K562 (cell line): ENCODE results near the gene SULT1C4. TPM values are rescaled to one million over a fixed set of nuclear protein-coding genes. Genes with fewer than 3 reads are reported as not detected.

ENCODE experiments used
- ATAC-seq: fragments of 200-7000 bp; cut with Tn5 transposase; 3 replicates; pipeline ENCODE4 v1.9.1; 2020; ENCODE audit warnings: moderate library complexity
- BruUV-seq: library from RNA; stranded (reverse); fragments of 400-500 nt; replicated peaks from 2 replicates; lab custom pipeline; 2021; lab: Mats Ljungman, UMichigan
- CTCF ChIA-PET: fragments of 300-600 bp; formaldehyde crosslinking; extraction: SDS; loops from one replicate; lab custom pipeline; 2021; ENCODE audit warnings: low intra/inter-chr PET ratio; lab: Yijun Ruan, JAX
- POLR2A ChIA-PET: fragments of 300-600, 350-650 bp; sonication (Branson Sonifier 250); formaldehyde crosslinking; extraction: SDS; loops from one replicate; lab custom pipeline; 2021; ENCODE audit warnings: antibody characterized with exemption, inconsistent platforms; lab: Yijun Ruan, JAX
- DNase-seq, 4 experiments: peaks; one replicate each; pipeline versions ENCODE4 v3.0.0 to v3.0.0-alpha.2; 2011 to 2018; ENCODE audit warnings: low spot score in 3 of 4, mixed read lengths in 3 of 4; ENCODE audit errors: extremely low read depth in 1 of 4
- FAIRE-seq: peaks from 2 replicates; lab custom pipeline; 2011; peaks lifted over from hg19 to GRCh38; lab: Jason Lieb, UNC
- H2AFZ ChIP-seq: 2 replicates; pipeline ENCODE4 v1.6.0; 2011; ENCODE audit warnings: low read depth, low read length, control low read depth, inconsistent platforms
- H3K27ac ChIP-seq: fragments of 200-600 bp; 3 replicates; pipeline ENCODE4 v1.8.0; 2011; ENCODE audit warnings: low read depth, mild to moderate bottlenecking, control low read depth, inconsistent platforms, low read length, moderate library complexity, mixed read lengths; ENCODE audit errors: extremely low read depth
- H3K27me3 ChIP-seq, 2 experiments: fragments of 300-600 bp in 1 of 2; 2 replicates in 1 of 2; 3 replicates in 1 of 2; pipeline versions ENCODE4 v1.6.0 to v1.8.0; 2011; ENCODE audit warnings: inconsistent platforms in 2 of 2, low read length in 2 of 2, mild to moderate bottlenecking in 1 of 2, mixed read lengths in 1 of 2, moderate library complexity in 1 of 2; ENCODE audit not compliant: control insufficient read depth in 2 of 2, insufficient read depth in 2 of 2
- H3K36me3 ChIP-seq: fragments of 300-600 bp; 3 replicates; pipeline ENCODE4 v1.8.0; 2011; ENCODE audit warnings: mild to moderate bottlenecking, low read length, inconsistent platforms; ENCODE audit not compliant: control insufficient read depth, insufficient read depth
- H3K4me1 ChIP-seq, 2 experiments: fragments of 200-600 bp in 1 of 2; replicated peaks in 1 of 2; 2 replicates in 1 of 2; 3 replicates in 1 of 2; pipeline versions ENCODE4 v1.5.1 to v1.8.0; 2011; ENCODE audit warnings: inconsistent platforms in 2 of 2, low read length in 2 of 2, mild to moderate bottlenecking in 1 of 2, mixed read lengths in 1 of 2, moderate library complexity in 1 of 2; ENCODE audit not compliant: control insufficient read depth in 2 of 2, insufficient read depth in 2 of 2
- H3K4me2 ChIP-seq: 2 replicates; pipeline ENCODE4 v1.6.1; 2011; ENCODE audit warnings: low read length, control low read depth, inconsistent platforms, mixed read lengths; ENCODE audit not compliant: insufficient read depth
- H3K4me3 ChIP-seq: fragments of 200-600 bp; sonication (generic), shearing (Covaris generic); 2 replicates; pipeline ENCODE4 v1.5.1; 2016; ENCODE audit warnings: control low read depth, inconsistent platforms
- H3K79me2 ChIP-seq: fragments of 200-600 bp; 3 replicates; pipeline ENCODE4 v1.8.0; 2011; ENCODE audit warnings: low read length, inconsistent platforms; ENCODE audit not compliant: control insufficient read depth, insufficient read depth
- H3K9ac ChIP-seq, 2 experiments: 2 replicates each; pipeline versions ENCODE4 v1.6.0 to v1.6.1; 2011; ENCODE audit warnings: low read depth in 2 of 2, low read length in 2 of 2, control low read depth in 1 of 2, inconsistent platforms in 1 of 2, mild to moderate bottlenecking in 1 of 2, mixed read lengths in 1 of 2; ENCODE audit not compliant: insufficient read depth in 1 of 2
- H3K9me1 ChIP-seq: one replicate; pipeline ENCODE4 v1.6.0; 2011; ENCODE audit warnings: inconsistent platforms, mild to moderate bottlenecking, low read length, moderate library complexity; ENCODE audit not compliant: control insufficient read depth, insufficient read depth
- H3K9me3 ChIP-seq: replicated peaks from 2 replicates; pipeline ENCODE4 v1.5.1; 2011; ENCODE audit warnings: low read depth, low read length, inconsistent platforms; ENCODE audit not compliant: control insufficient read depth, insufficient read depth
- H4K20me1 ChIP-seq: replicated peaks from 2 replicates; pipeline ENCODE4 v1.6.1; 2011; ENCODE audit warnings: low read length, inconsistent platforms, mixed read lengths; ENCODE audit not compliant: control insufficient read depth, insufficient read depth
- C11orf30 ChIP-seq: fragments of 450-650 bp; IDR thresholded peaks from 2 replicates; pipeline ENCODE4 v1.6.1; 2016; ENCODE audit warnings: low read depth, mild to moderate bottlenecking
- CXXC5 ChIP-seq: fragments of 250-450 bp; sonication (Bioruptor Pico); IDR thresholded peaks from 2 replicates; pipeline ENCODE4 v1.8.0; 2022; ENCODE audit warnings: inconsistent platforms, mild to moderate bottlenecking, moderate library complexity
- ELF2 ChIP-seq: fragments of 250-450 bp; sonication (Bioruptor Pico); IDR thresholded peaks from 2 replicates; pipeline ENCODE4 v1.5.0; 2021; ENCODE audit warnings: mild to moderate bottlenecking
- SREBF1 ChIP-seq: fragments of 150-350 bp; IDR thresholded peaks from 2 replicates; pipeline ENCODE4 v1.6.1; 2014; ENCODE audit warnings: antibody characterized with exemption, low read depth, low read length, borderline replicate concordance
- ZMIZ1 ChIP-seq, 2 experiments: fragments of 150-350 bp in 1 of 2; IDR thresholded peaks; 2 replicates each; pipeline ENCODE4 v1.6.1; 2012 to 2016; ENCODE audit warnings: low read depth in 2 of 2, low read length in 2 of 2, mild to moderate bottlenecking in 1 of 2, moderate library complexity in 1 of 2
- WGBS: fragments of 100-300 bp; shearing (Covaris generic); methylation state at CpG from one replicate; pipeline ENCODE4 v1.1.6; 2016; ENCODE audit warnings: low coverage, mixed read lengths; ENCODE audit not compliant: insufficient coverage; ENCODE audit errors: missing lambda C conversion rate; 5-methylcytosine and 5-hydroxymethylcytosine counted together
- in situ Hi-C: fragments of 300-500 bp; cut with MboI; formaldehyde crosslinking; loops from 4 replicates; pipeline ENCODE4 v1.15.0; 2018; ENCODE audit warnings: inconsistent platforms, mixed read lengths
- intact Hi-C: fragments of 100-400 bp; cut with micrococcal nuclease; formaldehyde crosslinking; loops from 2 replicates; pipeline ENCODE4 v1.14.2; 2022
- polyA plus RNA-seq, 8 experiments: library from polyadenylated mRNA; depleted of rRNA in 4 of 8; stranded (reverse) in 5 of 8; unstranded in 3 of 8; fragments of >200 nt; fragmentation: Nextera tagmentation in 2 of 8; fragmentation: Illumina TruSeq in 1 of 8; extraction: Ambion mirVana in 2 of 8; extraction: Trizol in 1 of 8; gene quantifications; 2 replicates each; pipeline versions ENCODE4 v1.2.1 to v1.2.3, GENCODE V29; 2011 to 2014; ENCODE audit warnings: inconsistent platforms in 1 of 8, missing spikeins in 1 of 8
- total RNA-seq, 7 experiments: library from RNA; depleted of rRNA in 6 of 7; stranded (reverse); fragments of >200 nt in 6 of 7; fragmentation: Illumina TruSeq in 2 of 7; extraction: Trizol in 2 of 7; gene quantifications; 2 replicates each; pipeline versions ENCODE4 v1.2.1 to v1.2.3, GENCODE V29; 2011 to 2021; ENCODE audit warnings: low replicate concordance in 1 of 7

The SULT1C4 gene
- total and polyA plus RNA-seq, 9 of the 15 experiments (the other 6 are each of a cell fraction or from before 2014, with no cell fraction given): 0.04 to 0.14 (median 0.09) TPM; not detected in 5

GRCh38 chr2:108396845-108397244 lies 19.1 kb downstream of the SULT1C4 start (continued):
- no peak for TF ChIP-seq SREBF1

- ChIA-PET POLR2A (interaction anchor here (0.9 kb wide), 1 partner anchor 10 kb away, joined by 3 read pairs; no protein-coding TSS in a partner anchor), CTCF (no interaction called here)
- no peaks in the 10 kb centered on the region for H3K79me2 ChIP-seq
- no peak overlapping the region for H3K27ac ChIP-seq
- in situ Hi-C loops: no loop called here
- no peak overlapping the region for H3K4me2 ChIP-seq
- H3K27me3 ChIP-seq: no peaks in the 10 kb centered on the region
- no peak overlapping the region for H2AFZ ChIP-seq
- no peaks in the 10 kb centered on the region for H3K9me1 ChIP-seq
- DNase-seq (no peak), ATAC-seq (no peak), FAIRE-seq (no peak)
- no peaks in the 10 kb centered on the region; the same call in 1 of the 2 replicates for H3K9me3 ChIP-seq
- H3K4me3 ChIP-seq: no peak overlapping the region
- WGBS: 43% methylated on average over 2 of the region's 2 CpGs
- H4K20me1 ChIP-seq: no peaks in the 10 kb centered on the region
- peaks cover 0 to 9% of the 10 kb centered on the region in 2 experiments; a peak in 3 of 5 replicates for H3K4me1 ChIP-seq
- intact Hi-C loops: no loop called here
- H3K9ac ChIP-seq: no peak overlapping the region
- no TSS peak for BruUV-seq
- no peaks in the 10 kb centered on the region for H3K36me3 ChIP-seq
- TF ChIP-seq CXXC5 (CRISPR knock-in tag): no peak
- TF ChIP-seq ZMIZ1 (IDR thresholded peaks at IDR 0.05; ENCODE audit: low read depth in 2 of 2, low read length in 2 of 2): no peak
- no peak for TF ChIP-seq C11orf30
- TF ChIP-seq ELF2 (CRISPR knock-in tag): no peak
Observed at GRCh38 chr2:108399479-108399878, 21.7 kb downstream of the SULT1C4 start.
